ENCODE measurements around the gene WIPF3. TPM values are rescaled to one million over a fixed set of nuclear protein-coding genes. Genes with fewer than 3 reads are reported as not detected.

Gene WIPF3
- total and polyA plus RNA-seq, 10 of the 15 experiments (the other 5 are each of a cell fraction or from before 2014, with no cell fraction given): 0.03 to 0.05 TPM; not detected in 8

GRCh38 chr7:29763266-29763665, 43.0 kb upstream of the WIPF3 start:
- no peaks in the 10 kb centered on the region for H3K4me1 ChIP-seq (ENCODE audit: control insufficient read depth, insufficient read depth, low read length)
- no peak overlapping the region for H3K9ac ChIP-seq (ENCODE audit: control insufficient read depth, insufficient read depth, low read length)
- ChIA-PET RAD21 (ENCODE audit: unreplicated experiment) (no interaction called here), CTCF (no interaction called here), POLR2A (no interaction called here), SMC1A (ENCODE audit: uncharacterized antibody, unreplicated experiment) (no interaction called here)
- no peaks in the 10 kb centered on the region for H3K79me2 ChIP-seq (ENCODE audit: control insufficient read depth, insufficient read depth, low read length)
- H3K36me3 ChIP-seq (ENCODE audit: control insufficient read depth in 2 of 2, insufficient read depth in 2 of 2, low read length in 1 of 2): no peaks in the 10 kb centered on the region
- H3K9me3 ChIP-seq (replicated peaks; ENCODE audit: control insufficient read depth, insufficient read depth, low read length): no peaks in the 10 kb centered on the region
- TF ChIP-seq MTA2 (IDR thresholded peaks at IDR 0.05; ENCODE audit: low read depth): no peak
- TF ChIP-seq LARP7 (IDR thresholded peaks at IDR 0.05): no peak
- TF ChIP-seq BCL11A (IDR thresholded peaks at IDR 0.05; ENCODE audit: low read depth, low read length): no peak
- TF ChIP-seq STAT1 (conservative IDR thresholded peaks at IDR 0.05): no peak
- no peak for TF ChIP-seq PRDM15 (CRISPR knock-in tag; IDR thresholded peaks at IDR 0.05)
- no peak for TF ChIP-seq TCF12 (IDR thresholded peaks at IDR 0.05; ENCODE audit: low read depth, low read length)
- no peak for TF ChIP-seq BACH1 (IDR thresholded peaks at IDR 0.05; ENCODE audit: borderline replicate concordance)
- no peak for TF ChIP-seq MLLT1 (IDR thresholded peaks at IDR 0.05)
- TF ChIP-seq SREBF2 (IDR thresholded peaks at IDR 0.05; ENCODE audit: low read length): no peak
- TF ChIP-seq SIX5 (IDR thresholded peaks at IDR 0.05; ENCODE audit: low read depth, low read length, severe bottlenecking): no peak
- TF ChIP-seq ATF7 (IDR thresholded peaks at IDR 0.05; ENCODE audit: low read depth): no peak
- no peak for TF ChIP-seq E4F1 (IDR thresholded peaks at IDR 0.05; ENCODE audit: borderline replicate concordance, partially characterized antibody)
- TF ChIP-seq RCOR1 (conservative IDR thresholded peaks at IDR 0.05; ENCODE audit: low read depth, low read length): no peak
- no peak for TF ChIP-seq EZH2 (IDR thresholded peaks at IDR 0.05; ENCODE audit: borderline replicate concordance, control insufficient read depth, low read depth, low read length)
- TF ChIP-seq ZNF274 (IDR thresholded peaks at IDR 0.05; ENCODE audit: insufficient read depth, insufficient read length): no peak
- no peak for TF ChIP-seq CREM (IDR thresholded peaks at IDR 0.05; ENCODE audit: low read depth)
- TF ChIP-seq HCFC1 (IDR thresholded peaks at IDR 0.05; ENCODE audit: low read length): no peak
- TF ChIP-seq JUNB (IDR thresholded peaks at IDR 0.05): no peak
- no peak for TF ChIP-seq E2F4 (IDR thresholded peaks at IDR 0.05; ENCODE audit: low read depth, low read length)
- FAIRE-seq: no peak
- H3K27ac ChIP-seq (ENCODE audit: control insufficient read depth, insufficient read depth): no peak overlapping the region
- WGBS (ENCODE audit: insufficient coverage, insufficient replicate concordance, low lambda C conversion rate, missing lambda C conversion rate): 0% methylated on average over 1 of the region's 1 CpG
- ATAC-seq: no peak
- intact Hi-C loops (cut with micrococcal nuclease; ENCODE audit: unreplicated experiment) (no loop called here), in situ Hi-C loops (cut with MboI) (no loop called here)
- H3K4me3 ChIP-seq: no peak overlapping the region
- H4K20me1 ChIP-seq (ENCODE audit: control insufficient read depth, insufficient read depth): no peaks in the 10 kb centered on the region
- no TSS peak for BruUV-seq (replicated peaks)
- H2AFZ ChIP-seq (ENCODE audit: control insufficient read depth, low read depth, low read length): no peak overlapping the region
- H3K4me2 ChIP-seq (ENCODE audit: control insufficient read depth, insufficient read depth): no peak overlapping the region
- H3K27me3 ChIP-seq (replicated peaks in 1 of 2; ENCODE audit: control insufficient read depth in 2 of 2, insufficient read depth in 2 of 2, low read length in 1 of 2): peaks cover 2 to 4% of the 10 kb centered on the region in 2 experiments; a peak in 1 of 4 replicates
- DNase-seq (ENCODE audit: low read depth, low spot score): no peak

Measured in GM12878 (cell line).